COLO668 (cell line): ENCODE results near the gene NNAT.
A peak's percentile ranks its signal among the peaks of the same experiment; 100 is the strongest.

Experiments used
- DNase-seq: peaks from one replicate; lab custom pipeline; 2025; ENCODE audit not compliant: unreplicated experiment; lab: John Stamatoyannopoulos, UW

Gene NNAT

GRCh38 chr20:37501940-37502339 is 19.1 kb upstream of the NNAT start:
- peak; percentile 87 for DNase-seq

- DNase-seq = no peak
These were observed 18.4 kb upstream of the NNAT start for GRCh38 chr20:37502654-37503053.

- no peak for DNase-seq
These were observed 17.7 kb upstream of the NNAT start for GRCh38 chr20:37503256-37503927.

GRCh38 chr20:37504404-37505096 is 16.5 kb upstream of the NNAT start:
- peak; percentile 36 for DNase-seq

GRCh38 chr20:37505263-37506151 is 15.5 kb upstream of the NNAT start:
- no peak for DNase-seq

GRCh38 chr20:37506152-37506725 is 14.8 kb upstream of the NNAT start:
- DNase-seq = no peak

GRCh38 chr20:37510226-37510625 is 10.8 kb upstream of the NNAT start:
- no peak for DNase-seq

GRCh38 chr20:37511610-37512275 is 9.3 kb upstream of the NNAT start:
- DNase-seq = no peak

GRCh38 chr20:37513779-37514359 is 7.2 kb upstream of the NNAT start:
- DNase-seq = no peak

GRCh38 chr20:37515876-37516275 is 5.2 kb upstream of the NNAT start:
- no peak for DNase-seq

GRCh38 chr20:37516811-37517750 is 4.0 kb upstream of the NNAT start:
- DNase-seq = peak; percentile 44

GRCh38 chr20:37518059-37518458 is 3.0 kb upstream of the NNAT start:
- DNase-seq = no peak

- peak; percentile 79 for DNase-seq
These were observed 2.2 kb upstream of the NNAT start for GRCh38 chr20:37518606-37519507.

GRCh38 chr20:37519508-37520418 is 1.3 kb upstream of the NNAT start:
- peak; percentile 92 for DNase-seq

- DNase-seq = no peak
These were observed 563 bp upstream of the NNAT start for GRCh38 chr20:37520419-37520955.

GRCh38 chr20:37522260-37523011 is 1.4 kb downstream of the NNAT start:
- peak; percentile 93 for DNase-seq
